Activated CD8-positive, alpha-beta T cell treated with anti-CD3 and anti-CD28 coated beads for 36 hours (primary cell): ENCODE measurements around the gene KLK10. TPM values are rescaled to one million over a fixed set of nuclear protein-coding genes. Genes with fewer than 3 reads are reported as not detected.

ENCODE experiments used
- ATAC-seq: fragments of 200-7000 bp; cut with Tn5 transposase; one replicate; pipeline ENCODE4 v1.10.0; 2021; ENCODE audit warnings: mild to moderate bottlenecking, moderate library complexity
- CTCF ChIA-PET: fragments of 350-600 bp; sonication (Branson Sonifier 250); formaldehyde crosslinking; loops from one replicate; lab custom pipeline; 2021; ENCODE audit warnings: antibody characterized with exemption; lab: Charles Lee
- POLR2A ChIA-PET: fragments of 350-600 bp; sonication (Branson Sonifier 250); formaldehyde crosslinking; loops from one replicate; lab custom pipeline; 2021; ENCODE audit warnings: antibody characterized with exemption; lab: Charles Lee
- DNase-seq: peaks from one replicate; pipeline ENCODE4 v3.0.0-alpha.2; 2020
- H3K27ac Mint-ChIP-seq: one replicate; pipeline ENCODE4 v1.8.0; 2021; ENCODE audit warnings: mild to moderate bottlenecking, mixed read lengths
- H3K27me3 Mint-ChIP-seq: one replicate; pipeline ENCODE4 v1.8.0; 2021; ENCODE audit warnings: mixed read lengths
- H3K36me3 Mint-ChIP-seq: one replicate; pipeline ENCODE4 v1.8.0; 2021; ENCODE audit warnings: low read depth, mixed read lengths
- H3K4me1 Mint-ChIP-seq: one replicate; pipeline ENCODE4 v1.8.0; 2021; ENCODE audit warnings: low read depth, mixed read lengths
- H3K4me3 Mint-ChIP-seq: one replicate; pipeline ENCODE4 v1.8.0; 2021; ENCODE audit warnings: mild to moderate bottlenecking, moderate library complexity, mixed read lengths
- H3K9me3 Mint-ChIP-seq: one replicate; pipeline ENCODE4 v1.8.0; 2021; ENCODE audit warnings: mixed read lengths
- intact Hi-C: fragments of 100-400 bp; cut with micrococcal nuclease; formaldehyde crosslinking; loops from one replicate; pipeline ENCODE4 v1.10.0; 2022
- total RNA-seq, 2 experiments: library from RNA; stranded (reverse); gene quantifications; one replicate each; pipeline ENCODE4 v1.2.3, GENCODE V29; 2021
- TF ChIP-seq, protein P1 (sequence below): fragments of 200-600 bp; IDR thresholded peaks from one replicate; pipeline ENCODE4 v1.8.0; 2022; ENCODE audit warnings: antibody characterized with exemption, mild to moderate bottlenecking

The KLK10 gene
- total RNA-seq, 2 experiments from 2014 or later, result not detected

DNA sequence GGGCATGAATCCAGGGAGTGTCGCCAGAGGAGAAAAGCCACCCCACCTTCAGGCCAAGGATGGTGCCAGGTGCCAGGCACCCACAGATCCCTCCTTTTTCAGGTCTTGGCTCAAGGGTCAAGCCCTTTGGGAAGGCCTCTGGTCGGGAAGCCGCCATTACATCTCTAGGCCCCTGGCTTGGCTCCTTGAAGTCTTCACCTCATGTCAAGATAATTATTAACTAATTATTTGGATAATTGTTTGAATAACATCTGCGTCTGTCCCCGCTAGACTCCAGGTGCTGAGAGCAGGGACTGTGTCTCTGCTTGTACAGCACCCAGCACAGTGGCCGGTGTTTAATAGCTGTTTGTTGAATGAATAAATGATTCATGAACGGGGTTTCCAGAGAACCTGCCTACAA, 44.2 kb upstream of the KLK10 start:
- intact Hi-C loops, result no loop called here
- Mint-ChIP-seq H3K36me3 (no peaks in the 10 kb centered on the region), H3K9me3 (no peaks in the 10 kb centered on the region), H3K4me3 (no peak overlapping the region), H3K27me3 (peaks cover 35% of the 10 kb centered on the region), H3K4me1 (peaks cover 2% of the 10 kb centered on the region), H3K27ac (no peak overlapping the region)
- CTCF ChIA-PET, result no interaction called here
- POLR2A ChIA-PET, result no interaction called here
- TF ChIP-seq, protein P1, sequence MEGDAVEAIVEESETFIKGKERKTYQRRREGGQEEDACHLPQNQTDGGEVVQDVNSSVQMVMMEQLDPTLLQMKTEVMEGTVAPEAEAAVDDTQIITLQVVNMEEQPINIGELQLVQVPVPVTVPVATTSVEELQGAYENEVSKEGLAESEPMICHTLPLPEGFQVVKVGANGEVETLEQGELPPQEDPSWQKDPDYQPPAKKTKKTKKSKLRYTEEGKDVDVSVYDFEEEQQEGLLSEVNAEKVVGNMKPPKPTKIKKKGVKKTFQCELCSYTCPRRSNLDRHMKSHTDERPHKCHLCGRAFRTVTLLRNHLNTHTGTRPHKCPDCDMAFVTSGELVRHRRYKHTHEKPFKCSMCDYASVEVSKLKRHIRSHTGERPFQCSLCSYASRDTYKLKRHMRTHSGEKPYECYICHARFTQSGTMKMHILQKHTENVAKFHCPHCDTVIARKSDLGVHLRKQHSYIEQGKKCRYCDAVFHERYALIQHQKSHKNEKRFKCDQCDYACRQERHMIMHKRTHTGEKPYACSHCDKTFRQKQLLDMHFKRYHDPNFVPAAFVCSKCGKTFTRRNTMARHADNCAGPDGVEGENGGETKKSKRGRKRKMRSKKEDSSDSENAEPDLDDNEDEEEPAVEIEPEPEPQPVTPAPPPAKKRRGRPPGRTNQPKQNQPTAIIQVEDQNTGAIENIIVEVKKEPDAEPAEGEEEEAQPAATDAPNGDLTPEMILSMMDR, result no peak
- DNase-seq (no peak), ATAC-seq (no peak)

DNA sequence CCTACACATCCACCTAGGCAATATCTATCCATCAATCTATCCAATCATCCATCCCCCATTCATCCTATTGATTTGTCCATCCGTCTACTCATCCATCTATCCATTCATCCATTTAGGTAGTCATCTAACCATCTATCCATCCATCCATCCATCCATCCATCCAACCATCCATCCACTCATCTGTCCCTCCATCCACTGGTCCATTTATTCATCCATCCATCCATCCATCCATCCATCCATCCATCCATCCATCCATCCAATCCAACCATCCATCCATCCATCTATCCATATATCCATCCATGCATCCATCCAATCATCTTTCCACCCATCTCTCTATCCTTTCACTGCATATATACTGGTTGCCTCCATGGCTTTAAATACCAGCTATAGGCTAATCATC, 41.5 kb upstream of the KLK10 start:
- ChIA-PET CTCF (no interaction called here), POLR2A (no interaction called here)
- Mint-ChIP-seq H3K27me3 (peaks cover 27% of the 10 kb centered on the region), H3K36me3 (no peaks in the 10 kb centered on the region), H3K4me1 (peaks cover 2% of the 10 kb centered on the region), H3K27ac (no peak overlapping the region), H3K9me3 (no peaks in the 10 kb centered on the region), H3K4me3 (no peak overlapping the region)
- no peak for DNase-seq
- intact Hi-C loops, result no loop called here
- ATAC-seq, result no peak
- TF ChIP-seq, protein P1, result no peak

DNA sequence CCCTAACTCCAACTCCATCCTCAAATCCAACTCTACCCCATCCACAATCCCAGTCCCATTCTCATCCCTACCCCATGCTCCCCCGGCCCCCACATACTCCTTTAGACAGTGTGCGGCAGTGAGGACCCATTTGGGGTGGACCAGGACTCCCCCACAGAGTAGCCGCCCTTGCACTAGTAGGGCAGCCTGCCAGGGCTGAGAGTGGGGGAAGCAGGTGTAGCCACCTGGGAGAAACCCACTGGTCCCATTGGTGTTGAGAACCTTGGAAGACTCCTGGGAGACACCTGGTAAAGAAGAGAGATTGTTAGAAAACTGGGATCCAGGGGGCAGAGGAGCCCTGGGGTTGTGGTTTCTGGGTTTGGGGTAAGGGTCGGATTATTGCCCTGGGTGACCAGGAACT, 40.8 kb upstream of the KLK10 start:
- Mint-ChIP-seq H3K9me3 (no peaks in the 10 kb centered on the region), H3K36me3 (no peaks in the 10 kb centered on the region), H3K27me3 (peaks cover 24% of the 10 kb centered on the region), H3K27ac (no peak overlapping the region), H3K4me3 (no peak overlapping the region), H3K4me1 (peaks cover 2% of the 10 kb centered on the region)
- DNase-seq (no peak), ATAC-seq (no peak)
- intact Hi-C loops, result no loop called here
- POLR2A ChIA-PET, result no interaction called here
- TF ChIP-seq, protein P1, result no peak
- CTCF ChIA-PET, result no interaction called here

DNA sequence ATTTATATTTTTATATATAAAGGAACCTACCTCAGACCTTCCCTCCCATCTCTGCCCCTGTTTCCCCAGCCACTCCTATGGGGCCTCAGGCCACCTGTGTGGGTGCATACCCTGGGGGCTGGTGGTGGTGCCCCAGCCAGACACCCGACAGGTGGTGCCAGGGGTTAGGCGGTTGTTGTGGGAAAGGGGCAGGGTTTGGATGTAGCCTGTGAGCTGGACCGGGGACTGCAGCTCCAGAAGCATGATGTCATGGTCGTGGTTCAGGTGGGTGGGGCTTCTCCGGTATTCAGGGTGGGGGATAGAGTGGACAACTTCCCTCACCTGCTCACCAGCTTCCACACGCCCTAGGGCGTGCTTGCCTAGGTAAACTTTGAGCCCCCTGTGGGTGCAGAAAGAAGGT, 40.2 kb upstream of the KLK10 start:
- POLR2A ChIA-PET, result interaction anchor here (0.6 kb wide), 1 partner anchor 54 kb away, joined by 3 read pairs; no protein-coding TSS in a partner anchor
- Mint-ChIP-seq H3K9me3 (no peaks in the 10 kb centered on the region), H3K36me3 (no peaks in the 10 kb centered on the region), H3K4me1 (no peaks in the 10 kb centered on the region), H3K27me3 (peaks cover 24% of the 10 kb centered on the region), H3K27ac (no peak overlapping the region), H3K4me3 (no peak overlapping the region)
- CTCF ChIA-PET, result no interaction called here
- intact Hi-C loops, result no loop called here
- DNase-seq, result no peak
- TF ChIP-seq, protein P1, result no peak
- ATAC-seq, result no peak

DNA sequence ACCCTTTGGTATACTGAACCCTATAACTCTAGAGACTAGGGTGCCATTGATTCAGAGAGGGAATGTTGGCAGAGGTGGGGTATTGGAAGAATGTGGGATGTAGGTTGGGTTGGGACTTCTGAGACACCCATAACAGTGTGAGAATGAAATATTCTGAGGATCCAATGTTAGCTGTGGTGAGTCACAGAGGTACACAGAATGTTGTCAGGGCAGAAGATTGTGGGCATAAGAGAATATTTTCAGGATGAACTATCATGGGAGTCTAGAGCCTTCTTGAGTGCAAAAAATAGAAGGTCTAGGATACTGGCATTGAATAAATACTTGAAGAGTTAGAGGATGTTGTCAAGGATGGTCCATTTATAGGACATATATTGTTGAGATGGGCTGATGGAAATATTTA, 36.4 kb upstream of the KLK10 start:
- ChIA-PET CTCF (no interaction called here), POLR2A (no interaction called here)
- no peak overlapping the region for H3K27ac Mint-ChIP-seq
- H3K36me3 Mint-ChIP-seq, result no peaks in the 10 kb centered on the region
- DNase-seq (no peak), ATAC-seq (no peak)
- intact Hi-C loops, result no loop called here
- TF ChIP-seq, protein P1, result no peak
- no peaks in the 10 kb centered on the region for H3K4me1 Mint-ChIP-seq
- H3K27me3 Mint-ChIP-seq, result peaks cover 19% of the 10 kb centered on the region
- H3K9me3 Mint-ChIP-seq, result no peaks in the 10 kb centered on the region
- no peak overlapping the region for H3K4me3 Mint-ChIP-seq
